DMS114 treated with DMSO at 0.1 percent for 48 hours (cell line): Measurements from ENCODE around the gene PDIA4.

ENCODE experiments used
- DNase-seq: peaks from one replicate; lab custom pipeline; 2025; ENCODE audit not compliant: unreplicated experiment; lab: John Stamatoyannopoulos, UW

PDIA4 gene

DNA sequence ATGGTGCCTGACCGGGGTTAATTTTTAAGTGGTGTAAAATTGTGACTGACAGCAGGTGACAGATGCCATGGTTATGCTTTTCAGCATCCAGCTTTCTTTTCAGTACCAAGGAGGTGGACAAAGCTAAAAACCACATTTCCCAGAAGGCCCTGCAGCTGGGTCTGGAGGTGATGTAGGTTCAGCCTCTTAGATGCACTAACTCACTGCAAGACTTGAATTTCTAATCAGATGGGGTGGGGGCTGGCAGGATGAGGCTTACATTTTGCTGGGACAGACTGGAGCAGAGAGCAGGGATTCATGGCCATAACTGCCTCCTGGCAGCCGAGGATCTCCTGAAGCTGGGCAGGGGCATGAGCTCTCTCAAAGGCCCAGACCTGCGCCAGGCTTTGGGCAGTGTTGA lies 52.4 kb downstream of the PDIA4 start:
- DNase-seq, result no peak

DNA sequence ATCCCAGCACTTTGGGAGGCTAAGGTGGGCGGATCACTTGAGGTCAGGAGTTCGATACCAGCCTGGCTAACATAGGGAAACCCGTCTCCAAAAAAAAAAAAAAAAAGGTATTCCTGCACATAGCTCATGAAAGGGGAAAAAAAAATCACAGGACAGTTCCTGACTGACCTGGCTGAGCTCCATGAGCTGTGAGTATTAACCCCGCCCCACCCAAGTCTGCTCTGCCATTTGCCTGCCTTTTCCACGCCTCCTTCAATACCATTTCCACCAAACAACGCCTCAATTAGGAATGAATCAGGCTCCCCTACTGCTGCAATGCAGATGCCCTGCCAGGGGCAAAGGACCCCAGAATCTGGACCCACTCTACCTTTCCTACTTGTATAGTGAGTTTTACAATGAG lies 55.0 kb downstream of the PDIA4 start:
- DNase-seq, result no peak

- no peak for DNase-seq
Observed at GRCh38 chr7:148972375-148972774, 55.9 kb downstream of the PDIA4 start.

GRCh38 chr7:148967602-148968001 lies 60.7 kb downstream of the PDIA4 start:
- DNase-seq, result no peak

GRCh38 chr7:148967032-148967372 lies 61.3 kb downstream of the PDIA4 start:
- no peak for DNase-seq

GRCh38 chr7:148964483-148965267 lies 63.6 kb downstream of the PDIA4 start:
- DNase-seq, result peak; percentile 19

DNA sequence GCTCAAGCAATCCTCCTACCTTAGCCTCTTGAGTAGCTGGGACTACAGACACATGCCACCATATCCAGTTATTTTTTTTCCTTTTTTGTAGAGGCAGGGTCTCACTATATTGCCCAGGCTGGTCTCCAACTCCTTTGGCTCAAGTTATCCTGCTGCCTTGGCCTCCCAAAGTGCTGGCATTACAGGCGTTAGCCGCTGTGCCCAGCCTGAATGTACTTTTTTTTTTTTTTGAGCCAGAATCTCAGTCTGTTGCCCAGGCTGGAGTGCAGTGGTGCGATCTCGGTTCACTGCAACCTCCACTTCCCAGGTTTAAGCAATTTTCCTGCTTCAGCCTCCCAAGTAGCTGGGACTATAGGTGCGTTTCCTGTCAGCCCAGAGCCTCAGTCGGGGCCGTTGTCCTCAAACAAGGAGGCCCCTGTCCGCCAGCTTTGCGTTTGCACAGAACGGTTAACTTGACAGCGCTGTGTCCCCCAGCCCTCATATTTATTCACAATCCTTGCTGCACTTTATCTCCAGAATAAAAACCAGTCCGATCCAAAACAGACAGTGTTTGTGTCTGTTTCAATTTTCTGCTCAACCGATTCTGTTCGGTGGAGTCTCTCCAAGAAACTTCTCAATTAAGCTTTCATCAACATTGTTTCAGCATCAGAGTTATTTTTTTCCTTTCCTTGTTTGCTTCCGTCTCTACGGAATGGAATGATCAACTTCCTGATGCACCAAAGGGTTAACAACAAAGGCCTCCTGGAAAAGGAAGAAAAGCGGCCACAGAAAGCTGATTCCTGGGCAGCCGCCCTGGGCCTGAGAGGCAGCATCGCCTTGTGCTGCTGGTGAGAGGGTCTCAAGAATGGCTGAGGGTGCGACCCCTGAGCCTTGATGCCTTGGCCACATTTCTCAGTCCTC lies 64.5 kb downstream of the PDIA4 start:
- DNase-seq, result peak; percentile 64

DNA sequence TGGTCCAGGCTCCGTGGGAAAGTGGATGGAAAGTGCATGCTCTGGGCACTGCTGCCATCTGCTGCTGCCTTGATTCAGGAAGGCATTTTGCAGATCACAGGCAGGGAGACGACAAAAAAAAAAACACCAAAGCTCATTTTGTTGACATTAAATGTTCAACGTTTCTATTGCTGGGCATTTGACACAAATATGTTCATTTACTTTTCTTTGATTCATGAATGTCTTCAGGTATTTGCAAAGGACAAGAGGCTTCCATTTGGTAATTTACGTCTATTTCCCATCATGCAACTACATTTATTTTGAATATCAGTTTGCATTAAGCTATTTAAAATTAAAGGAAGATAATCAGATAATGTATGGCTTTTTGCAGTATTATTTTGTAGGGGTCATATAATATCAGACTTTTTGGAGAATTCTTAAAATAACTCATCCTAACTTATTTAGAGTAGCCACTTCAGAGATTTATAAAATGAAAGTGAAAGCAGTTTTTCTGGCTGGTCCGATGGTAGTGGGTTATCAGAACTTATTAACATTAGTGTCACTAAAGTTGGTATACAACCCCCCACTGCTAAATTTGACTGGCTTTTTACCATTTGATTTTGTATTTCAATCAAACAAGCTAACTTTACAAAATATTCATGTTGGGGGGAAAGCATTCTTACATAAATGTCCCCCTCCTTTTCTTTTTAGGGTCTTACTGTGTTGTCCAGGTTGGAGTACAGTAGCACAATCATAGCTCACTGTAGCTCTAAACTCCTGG lies 65.3 kb downstream of the PDIA4 start:
- peak; percentile 64 for DNase-seq

DNA sequence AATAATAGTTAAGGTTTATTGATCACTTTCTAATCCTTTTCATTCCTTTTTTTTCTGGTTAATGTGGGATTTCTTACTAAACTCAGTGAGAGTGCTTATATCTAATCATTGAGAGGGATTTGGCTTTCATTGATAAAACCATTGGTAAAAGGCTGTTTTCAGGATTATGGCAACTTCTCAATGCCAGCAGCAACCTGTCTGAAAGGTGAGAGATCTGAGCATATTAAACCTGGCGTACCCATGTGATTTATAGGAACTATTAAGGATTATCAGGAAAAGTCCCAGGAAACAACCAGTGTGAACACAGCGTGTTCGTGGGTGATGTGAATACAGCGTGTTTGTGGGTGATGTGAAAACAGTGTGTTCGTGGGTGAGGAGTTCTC lies 65.9 kb downstream of the PDIA4 start:
- DNase-seq, result no peak

- DNase-seq, result no peak
Observed at GRCh38 chr7:148959726-148960125, 68.6 kb downstream of the PDIA4 start.

DNA sequence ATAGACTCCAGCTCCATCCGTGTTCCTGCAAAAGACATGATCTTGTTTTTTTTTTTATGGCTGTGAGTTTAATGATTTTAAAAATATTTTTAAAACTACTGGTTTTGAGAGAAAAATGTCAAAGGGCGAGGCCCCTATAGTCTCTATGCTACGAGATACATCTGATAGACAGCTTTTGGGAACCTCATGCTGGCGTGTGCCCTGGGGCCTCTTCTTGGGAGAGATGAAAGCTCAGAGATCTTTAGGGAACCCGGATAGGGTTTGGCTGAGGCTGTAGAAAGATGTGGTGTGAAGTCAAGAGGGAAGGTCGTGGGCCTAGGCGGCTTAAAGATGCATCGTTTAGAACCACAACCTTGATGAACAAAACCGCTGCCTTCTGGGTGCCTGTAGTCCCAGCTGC lies 70.2 kb downstream of the PDIA4 start:
- DNase-seq, result no peak

DNA sequence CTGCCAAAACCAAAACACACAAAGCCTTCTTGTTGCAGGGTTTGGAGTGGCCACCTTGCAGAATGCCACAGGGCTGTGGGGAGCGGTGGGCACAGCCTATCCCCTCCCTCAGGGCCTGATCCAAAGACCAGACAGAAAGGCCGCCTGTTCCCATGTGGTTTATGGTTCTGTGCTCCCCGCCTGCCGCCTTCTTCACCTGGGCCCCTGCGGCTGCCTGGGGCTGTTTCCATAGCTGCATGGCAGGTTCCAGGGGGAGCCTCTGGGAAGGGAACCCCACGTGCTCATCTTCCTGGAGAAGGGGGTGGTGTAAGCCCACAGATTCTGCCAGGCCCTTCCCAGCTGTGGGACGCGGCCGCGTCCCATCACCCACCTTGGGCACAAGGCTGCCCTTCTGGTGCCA lies 73.5 kb downstream of the PDIA4 start:
- no peak for DNase-seq

GRCh38 chr7:148953676-148954075 lies 74.6 kb downstream of the PDIA4 start:
- no peak for DNase-seq
